ENCODE data around the gene TDRD9.

TDRD9 gene

DNA sequence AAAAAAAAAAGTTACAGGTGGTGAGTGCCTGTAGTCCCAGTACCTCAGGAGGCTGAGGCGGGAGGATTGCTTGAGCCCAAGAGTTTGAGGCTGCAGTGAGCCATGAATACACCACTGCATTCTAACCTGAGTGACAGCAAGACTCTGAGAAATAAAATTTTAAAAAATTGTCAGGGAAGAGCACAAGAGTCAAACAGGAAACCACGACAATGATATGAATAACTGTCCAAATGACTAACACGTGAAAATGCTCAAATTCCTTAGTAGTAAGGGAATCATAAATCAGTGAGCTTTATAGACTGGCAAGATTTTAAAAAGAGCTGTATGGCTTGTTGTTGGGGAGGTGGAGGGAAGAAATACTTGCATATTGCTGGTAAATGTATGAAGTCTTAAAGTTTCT lies 144.3 kb downstream of the TDRD9 start:
- DNase-seq: peak in 1 of 3 donors; percentile 8

DNA sequence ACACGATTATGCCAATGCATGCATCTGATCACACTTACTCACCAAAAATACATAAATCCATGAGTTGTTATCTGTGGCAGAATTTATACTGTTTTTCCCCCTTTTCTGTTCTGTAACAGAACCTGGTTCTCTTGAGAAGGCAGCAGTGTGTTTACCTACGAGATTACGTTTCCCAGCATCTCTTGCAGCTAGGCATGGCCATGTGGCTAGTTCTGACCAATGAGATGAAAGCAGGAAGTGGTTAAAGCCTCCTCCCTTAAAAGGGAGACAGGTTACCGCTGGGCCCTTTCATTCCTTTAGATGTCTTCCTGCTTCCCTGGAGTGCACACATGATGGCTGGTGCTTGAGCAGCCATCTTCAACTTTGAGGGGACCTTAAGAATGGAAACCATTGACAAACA lies 145.5 kb downstream of the TDRD9 start:
- no peak for DNase-seq

DNA sequence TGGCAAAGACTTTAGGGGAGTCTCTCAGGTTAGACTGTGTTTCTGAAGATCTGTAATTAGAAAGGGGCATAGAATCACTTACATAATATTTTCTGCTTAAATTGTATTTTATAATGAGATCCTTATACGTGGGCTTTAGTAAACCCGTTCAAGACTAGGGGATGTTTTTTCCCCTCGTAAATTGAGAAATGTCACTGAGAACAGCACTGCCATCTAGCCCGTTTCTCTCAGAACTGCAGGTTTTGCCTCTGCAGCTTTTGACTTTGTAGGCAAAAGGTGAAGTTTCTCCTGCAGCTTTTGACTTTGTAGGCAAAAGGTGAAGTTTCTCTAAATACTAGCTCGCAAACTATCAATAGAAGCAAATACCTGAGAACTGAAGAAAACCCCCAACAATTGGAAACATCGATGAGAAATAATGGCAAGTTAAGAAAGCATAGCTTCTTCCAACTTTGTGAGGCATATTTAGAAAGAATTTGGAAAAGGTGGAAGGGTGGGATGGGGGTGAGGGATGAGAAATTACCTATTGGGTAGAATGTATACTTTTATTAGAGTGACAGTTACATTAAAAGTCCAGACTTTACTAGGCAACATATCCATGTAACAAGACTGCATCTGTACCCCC lies 147.4 kb downstream of the TDRD9 start:
- DNase-seq: no peak

DNA sequence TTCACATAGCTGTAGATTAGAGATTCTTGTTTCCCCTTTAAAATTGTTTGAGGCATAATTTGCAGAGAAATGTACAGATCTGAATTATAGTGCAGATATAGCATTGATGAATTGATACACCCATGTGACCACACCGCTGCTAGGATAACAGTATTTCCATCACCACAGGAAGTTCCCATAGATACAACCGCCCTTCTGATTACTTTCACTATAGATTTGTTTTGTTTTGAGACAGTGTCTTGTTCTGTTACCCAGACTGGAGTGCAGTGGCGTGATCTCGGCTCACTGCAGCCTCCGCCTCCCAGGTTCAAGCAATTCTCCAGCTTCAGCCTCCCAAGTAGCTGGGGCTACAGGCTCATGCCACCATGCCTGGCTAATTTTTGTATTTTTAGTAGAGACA lies 148.5 kb downstream of the TDRD9 start:
- no peak for DNase-seq

DNA sequence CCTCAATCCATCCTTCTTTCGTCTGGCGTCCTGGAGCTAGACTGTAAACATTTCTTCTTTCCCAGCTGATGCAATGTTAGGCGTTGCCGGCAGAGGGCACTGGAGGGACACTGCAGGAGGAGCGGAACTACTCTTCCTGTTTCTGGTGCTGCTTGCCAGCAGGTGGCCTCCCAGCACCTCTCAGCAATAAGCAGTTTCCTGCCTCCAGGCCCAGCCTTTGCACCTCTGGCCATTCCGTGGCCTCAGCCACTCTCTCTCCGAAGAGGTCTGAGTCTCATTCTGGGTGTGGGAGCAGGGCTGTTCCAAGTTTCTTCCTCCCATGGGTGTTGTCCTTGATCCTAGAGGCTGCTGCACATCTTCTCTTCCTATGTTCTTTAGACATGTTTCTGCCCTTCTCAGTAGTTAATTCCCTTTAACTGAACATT lies 149.8 kb downstream of the TDRD9 start:
- peak; percentile 87 to 89 (median 87) for DNase-seq

DNA sequence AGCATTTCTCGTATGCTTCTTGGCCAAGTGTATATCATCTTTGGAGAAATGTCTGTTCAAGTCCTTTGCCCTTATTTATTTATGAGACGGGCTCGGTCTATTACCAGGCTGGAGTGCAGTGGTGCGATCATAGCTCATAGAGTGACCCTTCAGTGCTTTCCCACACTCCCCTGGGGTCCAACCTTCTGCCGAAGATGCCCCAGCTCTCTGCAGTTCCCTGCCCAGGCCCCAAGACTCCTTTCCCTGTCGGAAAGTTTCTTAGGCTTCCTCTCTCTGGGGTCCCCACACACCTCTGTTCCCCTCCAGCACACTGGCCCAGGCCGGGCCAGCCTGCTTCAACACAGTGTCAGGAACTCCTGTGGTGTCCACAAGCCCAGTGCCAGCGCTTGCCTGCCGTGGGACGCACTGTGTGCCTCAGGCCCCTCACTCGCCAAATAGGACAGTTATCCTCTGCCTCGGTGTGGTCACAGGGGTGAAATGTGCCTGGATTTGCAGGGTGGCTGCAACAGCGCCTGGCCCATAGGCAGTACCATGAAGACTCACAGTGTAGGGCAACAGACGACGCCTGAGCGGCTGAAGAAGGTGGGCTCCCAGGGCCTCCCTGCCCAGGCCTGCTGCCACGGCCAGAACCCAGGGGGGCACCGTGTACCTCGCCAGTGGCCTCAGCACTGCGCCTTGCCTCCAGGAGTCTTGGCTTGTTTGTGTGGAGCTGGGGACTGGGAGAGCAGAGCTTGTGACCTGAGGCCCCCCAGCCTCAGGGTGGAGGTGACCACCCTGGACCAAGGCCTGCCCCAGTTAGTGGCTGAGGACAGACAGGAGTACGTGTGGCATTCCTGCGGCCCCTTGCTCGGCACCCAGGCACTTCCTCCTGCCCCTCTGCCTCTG lies 152.4 kb downstream of the TDRD9 start:
- no peak for DNase-seq

DNA sequence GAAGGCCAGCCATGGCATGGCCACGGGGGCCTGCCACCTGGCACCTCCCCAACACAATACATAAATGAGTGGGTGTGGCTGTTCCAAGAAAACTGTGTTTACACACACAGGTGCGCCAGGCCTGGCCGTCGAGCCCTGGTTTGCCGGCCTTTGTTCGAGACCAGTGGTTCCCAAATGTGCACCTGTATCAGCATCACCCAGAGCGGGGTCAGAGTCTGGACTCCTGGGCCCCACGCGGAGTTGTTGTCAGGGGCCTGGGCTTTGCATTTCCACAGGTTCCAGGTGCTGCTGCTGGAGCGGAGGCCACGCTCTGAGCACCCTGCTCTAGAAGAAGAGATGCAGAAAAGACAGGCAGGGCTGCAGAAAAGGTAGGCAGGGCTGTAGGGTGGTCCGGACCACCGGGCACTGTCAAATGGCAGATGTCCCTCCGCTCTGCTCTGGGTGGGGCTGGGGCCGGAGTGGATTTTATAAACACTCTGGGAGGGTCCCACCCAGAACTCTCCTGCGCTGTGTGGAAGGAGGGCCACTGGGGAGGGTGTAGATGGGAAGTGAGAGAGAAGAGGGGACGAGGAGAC lies 153.1 kb downstream of the TDRD9 start:
- DNase-seq: no peak

DNA sequence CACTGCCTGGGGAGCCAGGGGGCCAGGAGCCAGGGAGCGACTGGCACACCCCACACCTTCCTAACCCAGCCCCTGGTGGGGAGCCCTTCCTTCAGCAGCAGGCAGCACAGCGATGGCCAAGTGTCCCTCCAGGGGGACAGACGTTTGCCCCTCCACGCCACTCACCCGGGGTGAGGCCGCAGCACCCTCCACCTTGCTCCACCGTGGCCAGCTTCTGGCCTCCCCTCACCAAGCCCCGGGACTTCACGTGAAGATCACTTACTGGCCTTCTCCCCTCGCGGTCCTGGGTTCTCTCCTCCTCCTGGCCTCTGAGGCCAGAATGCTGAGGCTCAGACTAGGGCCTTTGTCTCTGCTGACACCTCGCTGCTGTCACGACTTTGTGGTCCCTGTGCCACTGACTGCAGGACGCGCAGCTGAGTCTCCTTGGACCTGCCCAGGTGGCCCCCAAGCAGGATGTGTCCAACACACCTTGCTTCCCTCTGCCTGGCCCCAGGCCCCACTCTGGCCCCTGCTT lies 153.8 kb downstream of the TDRD9 start:
- DNase-seq: no peak

DNA sequence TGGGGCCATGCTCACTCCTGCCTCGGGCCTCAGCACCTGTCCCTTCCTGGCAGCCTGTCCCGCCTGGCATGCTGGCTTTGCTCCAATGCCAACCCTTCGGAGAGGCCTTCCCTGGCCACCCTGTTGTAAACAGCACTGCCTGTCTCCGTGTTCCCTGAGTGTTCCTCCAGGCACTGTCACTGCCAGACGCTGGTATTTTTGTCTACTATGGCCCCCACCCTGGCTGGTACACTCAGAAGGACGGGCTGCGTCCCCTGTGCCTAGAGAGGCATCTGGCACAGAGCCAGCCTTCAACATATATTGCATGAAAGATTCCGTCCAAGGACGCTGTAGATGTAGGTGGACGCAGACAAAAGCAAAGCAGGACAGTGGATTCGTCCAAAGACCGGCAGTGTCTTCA lies 154.6 kb downstream of the TDRD9 start:
- no peak for DNase-seq

DNA sequence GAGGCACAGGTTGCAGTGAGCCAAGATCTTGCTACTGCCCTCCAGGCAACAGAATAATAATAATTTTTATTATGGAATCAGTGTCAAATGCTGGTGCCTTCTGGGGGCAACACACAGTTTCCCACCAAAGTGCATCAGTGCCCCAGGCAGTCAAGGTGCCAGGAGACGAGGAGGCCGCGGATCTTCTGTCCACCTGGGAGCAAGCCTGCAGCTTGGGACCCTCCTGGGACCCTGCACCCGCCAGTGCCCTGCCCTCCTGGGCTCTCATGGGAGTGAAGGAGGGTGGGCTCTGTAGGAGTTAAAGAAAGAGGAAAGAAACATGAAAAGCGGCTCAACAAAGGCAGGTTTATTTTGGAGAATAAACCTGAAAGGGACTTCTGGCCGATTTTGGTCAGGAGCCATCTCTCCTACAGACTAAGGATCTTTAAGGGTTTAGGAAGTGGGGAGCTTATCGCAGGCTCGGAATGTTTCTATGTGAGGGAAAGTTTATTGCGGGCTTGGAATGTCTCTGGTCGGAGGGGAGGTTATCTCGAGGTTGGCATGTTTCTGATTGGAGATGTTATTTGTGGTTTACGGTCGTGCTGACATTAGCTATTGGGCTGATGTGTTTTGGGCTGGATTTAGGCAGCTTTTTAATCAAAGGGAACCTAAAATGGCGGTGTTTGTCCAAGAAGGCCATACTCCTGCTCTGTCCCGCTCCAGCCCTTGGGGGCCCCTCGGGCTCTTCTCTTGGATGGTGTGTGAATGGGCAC lies 156.2 kb downstream of the TDRD9 start:
- no peak for DNase-seq

DNA sequence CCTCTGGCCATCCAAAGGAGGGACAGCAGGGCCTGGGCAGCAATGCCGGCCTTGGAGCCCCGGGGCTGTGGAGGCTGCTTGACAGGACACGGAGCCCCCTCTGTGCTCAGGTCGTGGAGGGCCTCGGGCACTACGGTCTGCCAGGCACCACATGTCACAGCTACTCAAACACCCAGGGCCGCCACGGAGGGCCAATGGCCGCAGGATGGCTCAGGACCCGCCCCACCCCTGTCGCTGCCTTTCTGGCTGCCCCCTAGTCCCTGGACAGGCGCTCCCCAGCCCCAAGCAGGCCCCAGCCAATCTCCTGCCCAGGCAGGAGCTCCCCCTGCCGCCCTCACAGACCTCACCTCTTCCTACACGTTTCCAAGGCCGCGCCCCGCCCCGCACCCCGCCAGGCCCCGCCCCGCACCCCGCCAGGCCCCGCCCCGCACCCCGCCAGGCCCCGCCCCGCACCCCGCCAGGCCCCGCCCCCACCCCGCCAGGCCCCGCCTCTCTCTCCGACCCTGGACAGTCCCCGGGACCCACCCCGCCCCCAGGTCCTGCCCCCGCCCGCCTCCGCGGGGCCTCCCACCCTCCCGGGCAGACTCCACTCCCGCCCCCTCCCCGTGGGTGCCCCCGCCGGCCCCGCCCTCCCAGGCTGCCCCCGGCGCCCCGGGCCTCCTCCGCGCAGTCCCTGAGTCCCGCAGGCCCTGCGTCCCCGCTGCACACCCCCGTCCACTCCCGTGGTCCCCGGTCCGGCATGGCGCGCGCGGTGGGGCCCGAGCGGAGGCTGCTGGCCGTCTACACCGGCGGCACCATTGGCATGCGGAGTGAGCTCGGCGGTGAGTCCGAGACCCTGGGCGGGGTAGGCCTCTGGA lies 157.0 kb downstream of the TDRD9 start, which contains the start of gene ASPG:
Gene ASPG (plus strand): TSS at position 669 of the 857 bp plus-strand sequence. CDS start 71 bp downstream, at position 740.
- peak in 1 of 3 donors; percentile 34 for DNase-seq

DNA sequence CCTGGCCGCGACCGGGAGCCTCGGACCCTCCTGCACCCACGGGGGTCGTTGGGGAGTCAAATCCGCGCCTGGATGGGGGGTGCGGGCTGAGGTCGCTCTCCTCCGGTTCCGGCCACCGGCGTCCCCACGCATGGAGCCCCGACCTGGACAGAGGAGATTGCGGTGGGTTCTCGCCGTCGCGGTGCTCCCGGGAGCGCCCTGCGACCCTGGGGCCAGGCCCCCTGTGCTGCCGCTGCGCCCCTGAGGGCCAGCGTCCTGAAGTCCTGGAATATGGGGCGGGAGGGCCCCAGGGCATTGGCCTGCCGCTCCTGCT lies 157.6 kb downstream of the TDRD9 start:
- DNase-seq: no peak

DNA sequence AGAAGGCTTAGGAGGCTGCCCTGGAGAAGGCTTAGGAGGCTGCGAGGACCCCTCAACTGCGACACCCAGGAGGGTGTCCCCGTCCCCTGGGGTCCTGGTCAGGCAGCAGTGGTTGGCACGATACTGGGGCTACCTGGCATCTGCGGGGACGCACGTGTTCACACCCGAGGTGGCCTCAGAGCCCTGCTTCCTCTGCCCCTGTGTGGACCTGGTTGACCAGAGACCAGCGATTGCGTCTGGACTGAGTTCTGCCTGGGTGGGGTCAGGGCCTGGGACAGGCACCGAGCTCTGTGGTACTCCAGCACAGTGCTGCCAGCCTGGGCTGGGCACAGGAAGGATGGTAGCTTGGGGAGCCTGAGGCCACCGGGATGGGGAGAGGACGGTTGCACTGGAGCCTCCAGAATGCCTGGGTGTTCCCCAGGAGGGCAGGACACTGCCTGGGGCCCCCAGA lies 158.0 kb downstream of the TDRD9 start:
- no peak for DNase-seq

DNA sequence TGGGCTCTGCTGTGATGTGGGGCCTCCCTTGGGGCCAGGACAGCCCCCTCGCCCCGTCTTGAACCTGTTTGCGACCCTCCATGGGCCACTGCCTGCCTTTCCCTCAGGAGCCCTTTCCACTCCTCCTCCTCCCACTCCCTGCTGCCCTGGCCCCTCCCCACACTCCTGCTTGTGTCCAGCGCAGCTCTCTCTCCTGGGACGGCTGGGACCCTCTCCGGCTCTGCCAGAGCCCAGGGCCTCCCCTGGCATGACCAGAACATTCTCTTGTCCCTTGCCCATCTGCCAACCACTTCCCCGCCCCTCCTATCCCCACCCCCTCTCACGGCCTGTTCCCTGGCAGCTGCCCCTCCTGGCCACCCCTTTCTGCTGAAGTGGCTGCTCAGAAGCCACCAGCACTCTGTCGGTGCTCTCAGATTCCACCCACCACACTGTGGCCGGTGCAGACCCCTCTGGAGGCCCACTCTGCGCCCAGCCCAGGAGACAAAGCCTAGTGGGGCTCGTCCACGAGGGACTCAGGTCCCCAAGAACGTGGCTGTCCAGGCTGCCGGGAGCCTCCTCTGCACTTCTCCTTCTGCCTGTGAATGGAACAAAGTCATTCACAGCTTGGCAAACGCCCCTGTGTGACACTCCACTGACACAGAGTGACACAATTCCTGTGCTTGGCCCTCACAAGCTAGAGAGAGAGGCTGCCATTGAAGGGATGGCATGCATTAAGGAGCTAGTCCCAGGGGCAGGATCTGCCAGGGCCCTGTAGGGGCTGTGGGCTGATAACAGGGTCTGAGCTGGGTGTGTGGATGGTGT lies 158.6 kb downstream of the TDRD9 start:
- no peak for DNase-seq

DNA sequence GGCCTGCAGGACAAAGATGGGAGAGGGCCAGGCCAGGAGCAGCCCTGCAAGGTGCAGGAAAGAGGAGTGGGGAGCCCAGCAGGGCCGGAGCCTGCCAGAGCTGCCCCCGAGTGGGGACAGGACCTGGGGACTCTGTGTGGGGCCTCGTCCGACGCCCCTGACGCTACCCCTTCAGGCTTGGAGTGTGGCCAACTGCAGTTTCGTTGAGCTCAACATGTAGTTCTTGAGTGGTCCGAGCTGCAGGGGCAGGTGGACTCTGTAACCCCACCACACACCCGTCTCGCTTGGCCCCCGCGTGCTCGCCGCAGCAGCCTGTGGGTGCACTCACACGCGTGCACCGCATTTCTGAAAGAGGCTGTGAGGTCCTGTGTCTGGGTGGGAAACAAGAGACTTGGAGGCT lies 159.2 kb downstream of the TDRD9 start:
- DNase-seq: no peak

DNA sequence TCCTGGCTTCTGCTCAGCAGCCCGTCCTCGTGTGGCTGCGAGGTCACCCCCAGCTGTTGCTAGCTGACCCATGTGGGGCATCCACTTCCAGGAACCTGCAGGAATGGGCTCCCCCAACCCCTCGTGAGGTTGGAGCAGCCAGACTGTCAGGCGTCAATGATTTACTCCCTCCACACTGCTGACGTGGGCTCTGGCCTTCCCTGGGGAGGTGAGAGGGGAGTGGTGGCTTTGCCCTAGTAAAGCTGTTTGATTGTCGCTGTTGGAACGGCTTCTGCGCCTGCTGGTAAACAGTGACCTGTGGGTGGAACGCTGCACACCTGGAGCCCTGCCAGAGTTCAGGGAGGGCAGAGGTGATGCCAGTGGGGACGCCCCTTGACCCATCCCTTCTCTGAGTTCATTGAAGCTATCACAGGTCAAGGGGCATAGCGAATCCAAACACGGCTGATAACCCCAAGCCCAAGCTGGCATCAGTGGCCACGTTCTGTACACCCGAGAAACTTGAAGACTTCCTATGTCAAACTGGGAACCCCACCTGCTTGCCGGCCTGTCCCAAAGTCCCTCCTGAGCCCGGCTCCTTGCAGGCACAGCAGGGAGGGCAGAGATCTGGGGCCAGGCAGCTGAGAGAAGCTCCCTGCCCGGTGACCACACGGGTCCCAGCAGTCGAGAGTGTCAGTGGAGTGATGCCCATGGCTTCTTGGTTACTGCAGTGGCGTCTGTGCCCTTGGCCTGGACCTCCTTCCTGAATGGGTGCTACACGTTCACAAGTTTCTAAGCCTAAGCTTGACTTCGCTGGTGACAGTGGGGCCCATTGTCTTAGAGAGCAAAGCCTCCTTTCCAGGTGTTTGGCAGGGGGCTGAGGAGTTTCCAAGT lies 160.0 kb downstream of the TDRD9 start:
- DNase-seq: no peak

DNA sequence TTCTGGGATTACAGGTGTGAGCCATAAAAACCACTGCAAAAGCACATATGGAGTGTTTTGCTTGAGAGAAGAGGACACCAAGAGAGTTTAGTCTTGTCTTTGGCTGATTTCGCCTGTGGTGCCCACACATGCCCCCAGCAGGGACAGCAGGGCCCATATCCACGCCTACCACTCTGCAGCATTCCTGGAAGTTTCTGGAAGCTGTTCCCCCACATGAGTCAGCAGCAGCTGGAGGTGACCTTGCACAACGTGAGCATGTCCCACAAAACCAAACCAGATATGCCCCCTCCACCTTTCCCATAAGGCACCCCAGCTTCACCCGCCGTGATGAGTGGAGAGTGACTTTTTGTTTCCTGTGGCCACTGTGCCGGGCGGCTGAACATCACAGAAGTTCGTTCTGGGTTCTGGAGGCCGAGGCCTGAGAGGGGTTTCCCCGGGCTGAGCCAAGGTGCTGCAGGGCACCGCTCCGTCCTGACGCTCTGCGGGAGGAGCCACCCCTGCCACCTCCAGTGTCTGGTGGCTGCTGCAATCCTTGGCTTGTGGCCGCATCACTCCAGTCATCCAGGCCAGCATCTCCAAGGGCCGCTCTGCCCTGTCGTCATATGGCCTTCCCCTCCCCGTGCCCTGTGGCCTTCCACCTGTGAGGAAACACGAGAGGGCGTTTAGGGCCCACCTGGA lies 162.0 kb downstream of the TDRD9 start:
- DNase-seq: no peak

DNA sequence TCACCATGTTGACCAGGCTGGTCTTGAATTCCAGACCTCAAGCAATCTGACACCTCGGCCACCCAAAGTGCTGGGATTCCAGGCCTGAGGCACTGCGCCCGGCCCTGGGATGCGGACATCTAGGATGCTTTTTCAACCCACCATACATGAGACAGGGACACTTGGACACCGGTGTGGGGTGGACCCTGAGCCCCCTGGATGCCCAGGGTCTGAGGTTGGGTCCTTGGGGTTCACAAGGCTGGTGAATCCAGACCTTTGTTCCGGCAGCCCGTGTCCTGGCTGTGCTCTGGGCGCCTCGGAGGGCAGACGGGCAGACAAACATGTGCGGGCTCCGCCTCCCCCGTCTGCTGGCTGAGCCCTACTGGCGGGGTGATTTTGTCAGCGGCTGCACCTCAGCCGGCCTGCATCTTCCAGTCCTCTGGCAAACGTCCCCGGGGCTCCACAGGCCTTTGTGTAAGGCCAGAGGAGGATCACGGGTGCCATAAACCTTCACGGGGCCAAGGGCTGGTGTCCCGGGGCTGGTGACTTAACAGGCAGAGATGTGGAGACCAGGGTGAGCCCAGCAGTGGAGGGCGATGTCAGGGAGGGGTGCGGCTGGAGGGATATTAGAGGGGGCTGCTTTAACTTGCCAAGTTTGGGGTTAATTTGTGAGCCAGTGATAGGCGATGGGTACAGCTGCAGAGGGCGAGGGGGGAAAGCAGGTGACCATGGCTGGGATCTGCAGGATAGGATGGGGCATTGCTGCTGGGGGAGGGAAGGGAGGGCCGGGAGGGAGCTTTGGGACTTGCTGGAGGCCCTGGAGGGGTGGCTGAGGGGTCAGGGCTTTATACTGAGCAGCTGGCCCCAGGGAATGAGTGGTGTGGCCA lies 163.0 kb downstream of the TDRD9 start:
- DNase-seq: no peak
